HepG2 (cell line): Measurements from ENCODE around the gene NSFL1C. TPM values are rescaled to one million over a fixed set of nuclear protein-coding genes. Genes with fewer than 3 reads are reported as not detected.

Experiments
- ATAC-seq: fragments of 200-7000 bp; cut with Tn5 transposase; 3 replicates; pipeline ENCODE4 v1.9.1; 2020; ENCODE audit warnings: mild to moderate bottlenecking, moderate library complexity
- BruUV-seq: library from RNA; stranded (reverse); fragments of 400-500 nt; replicated peaks from 2 replicates; lab custom pipeline; 2021; lab: Mats Ljungman, UMichigan
- CTCF ChIA-PET: fragments of 300-600 bp; formaldehyde crosslinking; extraction: SDS; loops from one replicate; lab custom pipeline; 2021; ENCODE audit warnings: low total read pairs, inconsistent platforms, low intra/inter-chr PET ratio; lab: Yijun Ruan, JAX
- POLR2A ChIA-PET: fragments of 350-600 bp; sonication (Branson Sonifier 250); formaldehyde crosslinking; loops from one replicate; lab custom pipeline; 2020; ENCODE audit warnings: antibody characterized with exemption, inconsistent platforms; lab: Yijun Ruan, JAX
- DNase-seq: peaks from one replicate; pipeline ENCODE4 v3.0.0-alpha.2; 2015; ENCODE audit warnings: low spot score
- FAIRE-seq: peaks from 3 replicates; lab custom pipeline; 2011; peaks lifted over from hg19 to GRCh38; lab: Jason Lieb, UNC
- H2AFZ ChIP-seq: one replicate; pipeline ENCODE4 v1.6.1; 2011; ENCODE audit warnings: low read length, inconsistent platforms
- H3K27ac ChIP-seq: fragments of 300-600 bp; 3 replicates; pipeline ENCODE4 v1.8.0; 2011; ENCODE audit warnings: mixed run types, mild to moderate bottlenecking, mixed read lengths, low read length, inconsistent platforms; ENCODE audit not compliant: insufficient read depth; ENCODE audit errors: extremely low read length
- H3K27me3 ChIP-seq, 2 experiments: fragments of 200-600 bp in 1 of 2; 2 replicates in 1 of 2; 3 replicates in 1 of 2; pipeline versions ENCODE4 v1.6.0 to v1.8.0; 2011; ENCODE audit warnings: low read length in 2 of 2, mild to moderate bottlenecking in 2 of 2, moderate library complexity in 2 of 2, inconsistent platforms in 1 of 2; ENCODE audit not compliant: insufficient read depth in 2 of 2, control insufficient read depth in 1 of 2
- H3K36me3 ChIP-seq, 2 experiments: fragments of 200-600 bp in 1 of 2; replicated peaks in 1 of 2; 2 replicates in 1 of 2; 3 replicates in 1 of 2; pipeline versions ENCODE4 v1.5.1 to v1.8.0; 2011; ENCODE audit warnings: low read length in 2 of 2, inconsistent platforms in 1 of 2; ENCODE audit not compliant: insufficient read depth in 2 of 2, control insufficient read depth in 1 of 2
- H3K4me1 ChIP-seq: 2 replicates; pipeline ENCODE4 v1.5.1; 2012; ENCODE audit warnings: low read length, inconsistent platforms; ENCODE audit not compliant: insufficient read depth
- H3K4me2 ChIP-seq: 2 replicates; pipeline ENCODE4 v1.6.0; 2011; ENCODE audit warnings: low read depth, low read length, inconsistent platforms
- H3K4me3 ChIP-seq, 3 experiments: fragments of 200-600 bp in 1 of 3; sonication (generic), shearing (Covaris generic) in 1 of 3; replicated peaks in 1 of 3; 2 replicates each; pipeline ENCODE4 v1.5.1; 2011 to 2016; ENCODE audit warnings: low read length in 3 of 3, inconsistent platforms in 2 of 3, low read depth in 2 of 3, mild to moderate bottlenecking in 2 of 3, control low read depth in 1 of 3, mixed read lengths in 1 of 3; ENCODE audit not compliant: insufficient read depth in 1 of 3
- H3K79me2 ChIP-seq: one replicate; pipeline ENCODE4 v1.6.1; 2011; ENCODE audit warnings: low read length, inconsistent platforms; ENCODE audit not compliant: insufficient read depth
- H3K9ac ChIP-seq: 2 replicates; pipeline ENCODE4 v1.6.0; 2011; ENCODE audit warnings: mild to moderate bottlenecking, low read depth, low read length, inconsistent platforms; ENCODE audit not compliant: insufficient read depth
- H3K9me3 ChIP-seq: 2 replicates; pipeline ENCODE4 v1.5.1; 2012; ENCODE audit warnings: mild to moderate bottlenecking, low read length
- H4K20me1 ChIP-seq: 2 replicates; pipeline ENCODE4 v1.6.0; 2011; ENCODE audit warnings: inconsistent platforms, mild to moderate bottlenecking, low read length, moderate library complexity; ENCODE audit not compliant: insufficient read depth
- GPN1 ChIP-seq: sonication (generic); formaldehyde crosslinking; IDR thresholded peaks from 2 replicates; pipeline ENCODE4 v1.5.1; 2020; ENCODE audit warnings: missing genetic modification reagents, borderline replicate concordance
- GTF3A ChIP-seq: sonication (generic); formaldehyde crosslinking; conservative IDR thresholded peaks from 2 replicates; pipeline ENCODE4 v1.4.0; 2020; ENCODE audit warnings: mild to moderate bottlenecking, missing genetic modification reagents
- KAT7 ChIP-seq: IDR thresholded peaks from 2 replicates; pipeline ENCODE4 v1.6.1; 2018; ENCODE audit warnings: borderline replicate concordance, missing compliant biosample characterization
- RBM22 ChIP-seq: fragments of 200-400 bp; formaldehyde crosslinking; optimal IDR thresholded peaks from 2 replicates; pipeline ENCODE3; 2017; ENCODE audit warnings: mild to moderate bottlenecking, low read length, moderate library complexity
- TERF1 ChIP-seq: sonication (generic); formaldehyde crosslinking; IDR thresholded peaks from 2 replicates; pipeline ENCODE4 v1.8.0; 2022; ENCODE audit warnings: mild to moderate bottlenecking, missing genetic modification reagents, moderate library complexity
- ZBTB7A ChIP-seq: sonication (generic); formaldehyde crosslinking; IDR thresholded peaks from 2 replicates; pipeline ENCODE4 v1.8.0; 2022; ENCODE audit warnings: mild to moderate bottlenecking, missing genetic modification reagents
- ZNF441 ChIP-seq: sonication (generic); formaldehyde crosslinking; IDR thresholded peaks from 2 replicates; pipeline ENCODE4 v1.7.0; 2021; ENCODE audit warnings: missing genetic modification reagents, borderline replicate concordance
- ZNF580 ChIP-seq: IDR thresholded peaks from 2 replicates; pipeline ENCODE4 v1.6.1; 2016; ENCODE audit warnings: low read depth, borderline replicate concordance
- ZNF629 ChIP-seq: sonication (generic); formaldehyde crosslinking; conservative IDR thresholded peaks from 2 replicates; pipeline ENCODE4 v1.5.0; 2020; ENCODE audit warnings: missing genetic modification reagents
- WGBS: methylation state at CpG from one replicate; pipeline ENCODE4 v1.1.6; 2017; ENCODE audit warnings: low lambda C conversion rate; 5-methylcytosine and 5-hydroxymethylcytosine counted together
- in situ Hi-C: cut with HindIII; loops from 2 replicates; pipeline ENCODE4 v1.10.0; 2017; ENCODE audit warnings: low pct_unique_long_range_greater_than_20kb; ENCODE audit not compliant: extremely low pct_ligation_motif_present
- intact Hi-C: fragments of 100-400 bp; cut with micrococcal nuclease; formaldehyde crosslinking; loops from one replicate; pipeline ENCODE4 v1.10.0; 2022; ENCODE audit not compliant: unreplicated experiment
- polyA plus RNA-seq, 8 experiments: library from polyadenylated mRNA; depleted of rRNA in 3 of 8; stranded (reverse) in 7 of 8; unstranded in 1 of 8; fragments of >200 nt; fragmentation: Illumina TruSeq in 4 of 8; extraction: Trizol in 4 of 8; gene quantifications; 2 replicates each; pipeline versions ENCODE4 v1.2.1 to v1.2.3, GENCODE V29; 2011 to 2016; ENCODE audit warnings: low read depth in 4 of 8, missing spikeins in 1 of 8, mixed read lengths in 1 of 8; ENCODE audit not compliant: insufficient read depth in 1 of 8
- total RNA-seq, 5 experiments: library from RNA; depleted of rRNA; stranded (reverse); fragments of >200 nt; fragmentation: Illumina TruSeq; extraction: Trizol; gene quantifications; 2 replicates each; pipeline ENCODE4 v1.2.3, GENCODE V29; 2016; ENCODE audit warnings: low read depth in 1 of 5
- TF ChIP-seq, protein P1 (sequence below): sonication (generic); formaldehyde crosslinking; conservative IDR thresholded peaks from 2 replicates; pipeline ENCODE4 v1.4.0; 2020; ENCODE audit warnings: missing genetic modification reagents

Gene NSFL1C
- total and polyA plus RNA-seq, 2 of the 13 experiments (the other 11 are each of a cell fraction or from before 2014, with no cell fraction given) = 22.9 to 62.7 TPM

DNA sequence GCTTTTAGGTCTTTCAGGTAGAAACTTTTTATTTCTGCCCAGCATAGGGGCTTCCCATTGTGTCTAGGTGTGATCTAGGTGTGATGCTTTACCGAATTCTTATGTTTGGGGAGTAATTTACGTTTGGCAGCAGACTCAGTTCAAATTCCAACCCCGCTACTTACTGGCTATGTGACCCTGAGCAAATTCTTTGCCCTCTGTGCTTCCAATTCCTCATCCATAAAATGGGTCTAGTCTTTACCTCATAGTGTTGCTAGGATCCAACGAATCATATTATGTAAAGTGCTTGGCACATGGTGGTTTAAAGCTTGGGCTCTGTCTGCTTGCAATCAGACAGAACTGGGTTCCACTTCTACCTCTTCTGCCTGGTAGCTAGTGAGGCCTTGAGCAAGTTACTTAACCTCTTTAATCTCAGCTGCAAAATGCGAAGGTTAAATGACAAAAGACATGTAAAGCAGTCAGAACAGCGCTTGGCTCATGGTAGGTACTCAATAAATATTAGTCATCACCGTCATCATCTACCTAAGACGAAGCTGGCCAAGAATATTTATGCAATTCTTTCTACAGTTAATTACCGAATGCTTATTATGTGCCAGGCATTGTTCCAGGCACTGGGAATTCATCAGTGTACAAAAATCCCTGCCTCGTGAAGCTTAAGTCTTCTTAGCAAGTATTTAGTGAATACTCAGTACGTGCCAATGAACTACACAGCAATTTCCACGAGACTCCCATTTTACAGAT, 1.0 kb downstream of the NSFL1C start:
- Histone ChIP-seq H2AFZ (no peak overlapping the region), H3K79me2 (peaks cover 53% of the 10 kb centered on the region), H3K4me3 (peak overlapping the region; percentile 85 to 99 (median 98)), H3K36me3 (peaks cover 22 to 34% of the 10 kb centered on the region in 2 experiments), H3K9ac (peak overlapping the region; percentile 96), H3K27me3 (no peaks in the 10 kb centered on the region; a peak in 2 of 5 replicates), H3K4me1 (peaks cover 64% of the 10 kb centered on the region), H3K27ac (peak overlapping the region; percentile 80), H3K9me3 (no peaks in the 10 kb centered on the region), H4K20me1 (peaks cover 16% of the 10 kb centered on the region), H3K4me2 (peak overlapping the region; percentile 96)
- in situ Hi-C loops (no loop called here), intact Hi-C loops (loop anchor here (1.0 to 2.0 kb wide), 2 partner anchors 38 to 73 kb away; partner anchors contain the start of gene FKBP1A)
- ATAC-seq (no peak), DNase-seq (no peak), FAIRE-seq (no peak)
- 0 out of 2 replicates have a peak, but pooled peaks have one; percentile 46 for TF ChIP-seq ZNF441 (CRISPR knock-in tag)
- peak; percentile 92 for TF ChIP-seq ZNF629 (CRISPR knock-in tag)
- TF ChIP-seq, protein P1, sequence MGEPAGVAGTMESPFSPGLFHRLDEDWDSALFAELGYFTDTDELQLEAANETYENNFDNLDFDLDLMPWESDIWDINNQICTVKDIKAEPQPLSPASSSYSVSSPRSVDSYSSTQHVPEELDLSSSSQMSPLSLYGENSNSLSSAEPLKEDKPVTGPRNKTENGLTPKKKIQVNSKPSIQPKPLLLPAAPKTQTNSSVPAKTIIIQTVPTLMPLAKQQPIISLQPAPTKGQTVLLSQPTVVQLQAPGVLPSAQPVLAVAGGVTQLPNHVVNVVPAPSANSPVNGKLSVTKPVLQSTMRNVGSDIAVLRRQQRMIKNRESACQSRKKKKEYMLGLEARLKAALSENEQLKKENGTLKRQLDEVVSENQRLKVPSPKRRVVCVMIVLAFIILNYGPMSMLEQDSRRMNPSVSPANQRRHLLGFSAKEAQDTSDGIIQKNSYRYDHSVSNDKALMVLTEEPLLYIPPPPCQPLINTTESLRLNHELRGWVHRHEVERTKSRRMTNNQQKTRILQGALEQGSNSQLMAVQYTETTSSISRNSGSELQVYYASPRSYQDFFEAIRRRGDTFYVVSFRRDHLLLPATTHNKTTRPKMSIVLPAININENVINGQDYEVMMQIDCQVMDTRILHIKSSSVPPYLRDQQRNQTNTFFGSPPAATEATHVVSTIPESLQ = no peak
- no peak; the same call in 1 of the 2 replicates for TF ChIP-seq KAT7
- TF ChIP-seq GTF3A (CRISPR knock-in tag) = no peak
- no peak for TF ChIP-seq ZNF580 (CRISPR knock-in tag)
- peak; percentile 51; the same call in 1 of the 2 replicates for TF ChIP-seq TERF1 (CRISPR knock-in tag)
- no peak for TF ChIP-seq GPN1 (CRISPR knock-in tag)
- TF ChIP-seq ZBTB7A (CRISPR knock-in tag) = 0 out of 2 replicates have a peak, but pooled peaks have one; percentile 41
- peak; percentile 15 for TF ChIP-seq RBM22
- ChIA-PET CTCF (interaction anchor here (0.8 to 2.5 kb wide), 3 partner anchors 38 to 153 kb away, joined by 3 to 9 read pairs (median 3); no protein-coding TSS in a partner anchor), POLR2A (interaction anchor here (0.9 to 3.3 kb wide), 4 partner anchors 72 to 144 kb away, joined by 3 to 32 read pairs (median 6); partner anchors contain the start of gene FKBP1A)
- TSS peak; percentile 51 for BruUV-seq
- WGBS = 30% methylated on average over 12 of the region's 12 CpGs
